GM06990 (cell line): ENCODE data around the gene PARD6G.

Experiments
- DNase-seq: peaks from one replicate; pipeline ENCODE4 v3.0.0-alpha.2; 2011; ENCODE audit not compliant: insufficient read length; ENCODE audit errors: extremely low read depth
- H3K27me3 ChIP-seq: replicated peaks from 2 replicates; pipeline ENCODE4 v1.6.0; 2011; ENCODE audit warnings: low read length; ENCODE audit not compliant: control insufficient read depth, insufficient read depth
- H3K36me3 ChIP-seq: 2 replicates; pipeline ENCODE4 v1.5.1; 2011; ENCODE audit warnings: low read length; ENCODE audit not compliant: control insufficient read depth, insufficient read depth
- H3K4me3 ChIP-seq: replicated peaks from 2 replicates; pipeline ENCODE4 v1.5.1; 2011; ENCODE audit warnings: low read depth, mild to moderate bottlenecking, control low read depth, low read length
- TF ChIP-seq, protein P1 (sequence below): IDR thresholded peaks from 2 replicates; pipeline ENCODE4 v1.5.1; 2011; ENCODE audit warnings: low read length, control low read depth, mild to moderate bottlenecking, inconsistent platforms; ENCODE audit not compliant: insufficient read depth, poor library complexity, severe bottlenecking

PARD6G gene

DNA sequence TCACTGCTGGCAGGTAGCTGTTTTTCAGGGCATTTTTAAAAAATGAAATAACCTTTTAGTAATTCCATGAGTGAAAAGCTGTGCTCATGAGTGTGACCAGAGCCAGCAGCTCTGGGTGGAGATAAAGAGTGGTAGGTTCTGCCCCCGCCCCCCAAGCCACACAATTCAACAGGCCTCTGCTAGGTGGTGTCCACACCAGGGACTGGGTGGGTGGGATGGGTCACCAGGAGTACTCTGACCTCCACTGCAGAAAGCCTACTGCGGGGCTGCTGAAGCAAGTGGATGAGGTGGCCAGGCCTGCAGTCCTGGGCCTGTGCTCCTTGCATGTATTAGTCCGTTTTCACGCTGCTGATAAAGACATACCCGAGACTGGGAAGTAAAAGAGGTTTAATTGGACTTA is 15.3 kb downstream of the PARD6G start:
- DNase-seq = no peak
- H3K4me3 ChIP-seq = no peak overlapping the region
- H3K36me3 ChIP-seq = no peaks in the 10 kb centered on the region
- TF ChIP-seq, protein P1, sequence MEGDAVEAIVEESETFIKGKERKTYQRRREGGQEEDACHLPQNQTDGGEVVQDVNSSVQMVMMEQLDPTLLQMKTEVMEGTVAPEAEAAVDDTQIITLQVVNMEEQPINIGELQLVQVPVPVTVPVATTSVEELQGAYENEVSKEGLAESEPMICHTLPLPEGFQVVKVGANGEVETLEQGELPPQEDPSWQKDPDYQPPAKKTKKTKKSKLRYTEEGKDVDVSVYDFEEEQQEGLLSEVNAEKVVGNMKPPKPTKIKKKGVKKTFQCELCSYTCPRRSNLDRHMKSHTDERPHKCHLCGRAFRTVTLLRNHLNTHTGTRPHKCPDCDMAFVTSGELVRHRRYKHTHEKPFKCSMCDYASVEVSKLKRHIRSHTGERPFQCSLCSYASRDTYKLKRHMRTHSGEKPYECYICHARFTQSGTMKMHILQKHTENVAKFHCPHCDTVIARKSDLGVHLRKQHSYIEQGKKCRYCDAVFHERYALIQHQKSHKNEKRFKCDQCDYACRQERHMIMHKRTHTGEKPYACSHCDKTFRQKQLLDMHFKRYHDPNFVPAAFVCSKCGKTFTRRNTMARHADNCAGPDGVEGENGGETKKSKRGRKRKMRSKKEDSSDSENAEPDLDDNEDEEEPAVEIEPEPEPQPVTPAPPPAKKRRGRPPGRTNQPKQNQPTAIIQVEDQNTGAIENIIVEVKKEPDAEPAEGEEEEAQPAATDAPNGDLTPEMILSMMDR = no peak
- H3K27me3 ChIP-seq = no peaks in the 10 kb centered on the region

DNA sequence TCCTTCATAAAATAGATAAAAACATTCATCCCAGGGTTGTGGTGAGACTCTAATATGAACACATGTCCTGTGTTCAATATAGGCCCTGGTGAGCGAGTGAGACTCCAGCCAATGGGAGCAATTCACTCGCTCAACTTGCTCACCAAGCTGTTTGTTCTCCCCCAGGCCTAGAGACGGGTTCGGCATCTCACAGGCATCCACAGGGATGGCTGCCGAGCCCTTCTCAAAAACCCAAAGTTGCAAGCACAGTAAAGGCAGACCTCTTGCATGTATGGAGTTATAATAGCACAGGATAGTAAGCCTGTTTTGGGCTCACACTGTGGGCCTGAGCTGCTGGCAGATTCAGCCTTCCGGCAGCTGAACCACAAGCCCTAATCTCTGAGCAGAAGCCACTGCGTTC is 15.7 kb downstream of the PARD6G start:
- no peak overlapping the region for H3K4me3 ChIP-seq
- DNase-seq = no peak
- TF ChIP-seq, protein P1 = no peak
- H3K27me3 ChIP-seq = no peaks in the 10 kb centered on the region
- H3K36me3 ChIP-seq = no peaks in the 10 kb centered on the region

DNA sequence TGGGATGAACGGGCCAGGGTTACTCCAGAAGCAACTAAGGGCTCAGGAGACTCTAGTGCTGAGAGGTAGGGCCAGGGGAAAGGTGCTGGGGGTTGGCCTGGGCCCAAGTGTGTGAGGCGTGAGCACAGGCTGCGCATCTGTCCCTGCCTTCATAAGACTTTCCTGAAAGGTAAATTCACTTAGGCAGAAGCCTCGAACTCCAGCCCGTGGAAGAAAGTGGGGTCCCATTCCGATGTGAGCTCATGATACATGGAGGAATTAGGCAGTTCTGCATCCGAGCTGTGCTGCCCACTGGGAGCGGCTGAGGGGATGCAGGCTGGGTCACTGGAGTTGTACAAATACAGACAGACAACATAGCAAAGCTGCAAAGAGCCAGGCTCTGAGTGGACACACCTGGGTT is 16.2 kb downstream of the PARD6G start:
- H3K4me3 ChIP-seq = no peak overlapping the region
- H3K36me3 ChIP-seq = no peaks in the 10 kb centered on the region
- TF ChIP-seq, protein P1 = no peak
- no peaks in the 10 kb centered on the region for H3K27me3 ChIP-seq
- no peak for DNase-seq

DNA sequence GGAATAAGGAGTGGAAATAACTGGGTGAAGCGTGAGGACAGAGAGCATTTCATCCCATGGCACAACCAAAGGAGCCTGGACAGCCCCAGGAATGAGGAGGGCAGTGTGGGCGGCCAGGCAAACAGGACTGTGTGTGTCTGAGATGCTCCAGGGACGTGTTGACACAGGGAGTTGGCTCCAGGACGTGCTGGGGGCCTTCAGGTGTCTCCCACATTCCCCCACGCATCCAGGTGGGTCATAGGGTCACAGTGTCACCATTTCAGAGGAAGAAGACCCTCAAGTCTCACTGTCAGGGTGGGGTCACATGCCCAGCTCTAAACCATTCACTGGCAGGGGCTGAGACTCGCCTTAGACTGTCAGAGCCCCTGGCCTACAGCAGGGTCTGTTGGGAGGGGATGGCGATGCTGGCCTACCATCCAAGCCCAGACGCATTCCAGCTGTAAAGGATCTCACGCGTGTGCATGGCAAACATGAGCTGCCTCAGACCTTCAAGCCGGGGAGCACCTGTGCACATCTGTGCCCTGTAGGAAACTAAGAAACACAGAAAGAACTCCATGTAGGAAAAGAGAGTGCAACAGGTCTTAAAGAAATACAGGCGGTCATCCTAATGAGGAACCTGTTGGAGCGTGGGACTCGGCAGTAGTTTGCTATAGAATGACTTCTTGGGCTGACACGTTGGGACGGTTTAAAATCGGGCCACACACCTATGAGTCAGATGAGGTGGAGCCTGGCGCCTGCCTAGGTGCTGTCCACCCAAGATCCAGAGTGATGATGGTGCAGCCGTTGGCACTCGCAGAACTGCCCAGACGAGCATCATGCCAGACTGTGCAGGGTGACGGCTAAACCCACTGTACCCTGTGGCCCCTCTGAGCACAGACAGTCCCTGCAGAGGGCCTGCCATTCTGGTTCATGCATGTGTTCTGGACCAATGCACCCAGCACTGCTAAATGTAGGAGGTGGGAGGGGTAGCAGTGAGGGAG is 17.3 kb downstream of the PARD6G start:
- no peak overlapping the region for H3K4me3 ChIP-seq
- no peak for DNase-seq
- TF ChIP-seq, protein P1 = no peak
- no peaks in the 10 kb centered on the region for H3K36me3 ChIP-seq
- no peaks in the 10 kb centered on the region for H3K27me3 ChIP-seq

DNA sequence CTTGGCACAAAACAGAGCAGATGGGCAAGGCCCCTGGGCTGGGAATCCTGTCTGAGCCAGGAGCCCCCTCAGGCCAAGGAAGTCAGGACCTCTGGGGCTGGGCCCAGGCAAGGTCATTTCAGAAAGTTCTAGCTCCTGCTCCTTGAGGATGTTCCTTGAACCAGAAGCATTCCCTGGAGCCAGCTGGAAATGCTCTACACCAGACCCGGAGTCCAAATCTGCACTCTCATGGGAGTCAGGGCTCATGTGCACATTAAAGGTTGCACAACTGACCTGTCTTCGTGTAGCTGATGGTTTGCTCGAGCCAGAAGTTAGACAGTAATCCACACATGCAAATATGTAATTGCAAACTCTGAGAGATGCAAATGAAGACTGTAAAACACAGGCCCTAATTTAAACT is 18.0 kb downstream of the PARD6G start:
- TF ChIP-seq, protein P1 = no peak
- no peaks in the 10 kb centered on the region for H3K36me3 ChIP-seq
- H3K4me3 ChIP-seq = no peak overlapping the region
- no peak for DNase-seq
- H3K27me3 ChIP-seq = no peaks in the 10 kb centered on the region; the same call in 1 of the 2 replicates
